Neural crest cell (in vitro differentiated cells): ENCODE measurements around the gene MPP4. TPM values are rescaled to one million over a fixed set of nuclear protein-coding genes. Genes with fewer than 3 reads are reported as not detected.

ENCODE experiments used
- DNase-seq: peaks from one replicate; pipeline ENCODE4 v3.0.0; 2021; ENCODE audit warnings: low read depth, mixed read lengths, low spot score
- H3K27ac Mint-ChIP-seq: one replicate; pipeline ENCODE4 v1.8.0; 2021; ENCODE audit warnings: mild to moderate bottlenecking, mixed read lengths; ENCODE audit not compliant: unreplicated experiment
- H3K27me3 Mint-ChIP-seq: 2 replicates; pipeline ENCODE4 v1.8.0; 2021; ENCODE audit warnings: low read depth, mild to moderate bottlenecking, mixed read lengths
- H3K36me3 Mint-ChIP-seq: 2 replicates; pipeline ENCODE4 v1.8.0; 2021; ENCODE audit warnings: low read depth, mild to moderate bottlenecking, mixed read lengths
- H3K4me1 Mint-ChIP-seq: 2 replicates; pipeline ENCODE4 v1.8.0; 2021; ENCODE audit warnings: mixed read lengths
- H3K4me3 Mint-ChIP-seq: one replicate; pipeline ENCODE4 v1.8.0; 2021; ENCODE audit warnings: mild to moderate bottlenecking, mixed read lengths
- H3K9me3 Mint-ChIP-seq: 2 replicates; pipeline ENCODE4 v1.8.0; 2021; ENCODE audit warnings: mixed read lengths
- CTCF ChIP-seq: fragments of 200-600 bp; sonication (generic); conservative IDR thresholded peaks from 2 replicates; pipeline ENCODE4 v1.5.0; 2021; ENCODE audit warnings: antibody characterized with exemption, mild to moderate bottlenecking
- total RNA-seq: library from RNA; stranded (reverse); gene quantifications from 2 replicates; pipeline ENCODE4 v1.2.1, GENCODE V29; 2021

Gene MPP4
- total RNA-seq, 1 donor from 2014 or later: 0.19 TPM

GRCh38 chr2:201618744-201619662 is 79.4 kb downstream of the MPP4 start:
- Mint-ChIP-seq H3K4me3 (no peak overlapping the region), H3K27me3 (peaks cover 6% of the 10 kb centered on the region), H3K9me3 (peaks cover 5% of the 10 kb centered on the region), H3K4me1 (peaks cover 5% of the 10 kb centered on the region), H3K27ac (no peak overlapping the region), H3K36me3 (peaks cover 14% of the 10 kb centered on the region)
- DNase-seq: no peak
- no peak for TF ChIP-seq CTCF

GRCh38 chr2:201608021-201608420 is 90.4 kb downstream of the MPP4 start:
- no peak for DNase-seq
- TF ChIP-seq CTCF: no peak
- Mint-ChIP-seq H3K36me3 (peaks cover 3% of the 10 kb centered on the region), H3K9me3 (peaks cover 16% of the 10 kb centered on the region), H3K27ac (no peak overlapping the region), H3K27me3 (peaks cover 14% of the 10 kb centered on the region), H3K4me3 (no peak overlapping the region), H3K4me1 (no peaks in the 10 kb centered on the region)

GRCh38 chr2:201607568-201607967 is 90.9 kb downstream of the MPP4 start:
- Mint-ChIP-seq H3K4me3 (no peak overlapping the region), H3K9me3 (peaks cover 16% of the 10 kb centered on the region), H3K4me1 (no peaks in the 10 kb centered on the region), H3K36me3 (peaks cover 3% of the 10 kb centered on the region), H3K27me3 (peaks cover 14% of the 10 kb centered on the region), H3K27ac (no peak overlapping the region)
- no peak for DNase-seq
- no peak for TF ChIP-seq CTCF

GRCh38 chr2:201600906-201601305 is 97.5 kb downstream of the MPP4 start:
- peaks cover 3% of the 10 kb centered on the region for H3K36me3 Mint-ChIP-seq
- peaks cover 3% of the 10 kb centered on the region for H3K9me3 Mint-ChIP-seq
- no peak overlapping the region for H3K4me3 Mint-ChIP-seq
- peaks cover 11% of the 10 kb centered on the region for H3K27me3 Mint-ChIP-seq
- no peaks in the 10 kb centered on the region for H3K4me1 Mint-ChIP-seq
- no peak overlapping the region for H3K27ac Mint-ChIP-seq
- no peak for TF ChIP-seq CTCF
- DNase-seq: no peak

- H3K9me3 Mint-ChIP-seq: peaks cover 4% of the 10 kb centered on the region
- no peak overlapping the region for H3K4me3 Mint-ChIP-seq
- no peak overlapping the region for H3K27ac Mint-ChIP-seq
- no peak for DNase-seq
- no peaks in the 10 kb centered on the region for H3K27me3 Mint-ChIP-seq
- no peaks in the 10 kb centered on the region for H3K4me1 Mint-ChIP-seq
- TF ChIP-seq CTCF: no peak
- peaks cover 3% of the 10 kb centered on the region for H3K36me3 Mint-ChIP-seq
Measured at GRCh38 chr2:201597397-201597796, 101.0 kb downstream of the MPP4 start.

Other genes with a start within 250 kb of the MPP4 start
- gene TRAK2, start 247.2 kb downstream of the MPP4 start, total RNA-seq: 13.4 and 14.2 TPM in 2 replicates
- 40.4 and 42.2 TPM in 2 replicates for gene STRADB, start 246.9 kb downstream of the MPP4 start, total RNA-seq
- gene TMEM237, start 55.1 kb downstream of the MPP4 start, total RNA-seq: 67.5 and 67.8 TPM in 2 replicates
- gene ALS2, start 82.3 kb upstream of the MPP4 start, total RNA-seq: 36.1 and 37.0 TPM in 2 replicates
- not detected in 2 replicates for gene CDK15, start 107.9 kb upstream of the MPP4 start, total RNA-seq